SK-N-MC (cell line): ENCODE measurements around the gene MYOF.
A peak's percentile ranks its signal among the peaks of the same experiment; 100 is the strongest.
"Not testable (repeated sequence)": the region's sequence is repeated elsewhere in the genome, so short reads cannot be mapped to it uniquely, and the experiment has no call there.

ENCODE experiments used
- DNase-seq: peaks from one replicate; pipeline ENCODE4 v3.0.0-alpha.2; 2011; ENCODE audit warnings: low read depth, low spot score
- H3K27ac ChIP-seq: fragments of 200-600 bp; sonication (generic); 2 replicates; pipeline ENCODE4 v1.5.1; 2016; ENCODE audit warnings: mixed run types
- H3K36me3 ChIP-seq: fragments of 200-600 bp; sonication (generic); 2 replicates; pipeline ENCODE4 v1.6.1; 2017; ENCODE audit warnings: antibody characterized with exemption, low read length, mixed read lengths; ENCODE audit not compliant: insufficient read depth
- H3K4me3 ChIP-seq: fragments of 200-600 bp; sonication (generic); 2 replicates; pipeline ENCODE4 v1.5.1; 2016
- H3K9ac ChIP-seq: fragments of 200-600 bp; sonication (generic); 2 replicates; pipeline ENCODE4 v1.8.0; 2017; ENCODE audit warnings: mixed run types, mixed read lengths; ENCODE audit not compliant: insufficient read length
- H3K9me3 ChIP-seq: fragments of 200-600 bp; sonication (generic); 2 replicates; pipeline ENCODE4 v1.6.1; 2017; ENCODE audit warnings: low read depth, mild to moderate bottlenecking, antibody characterized with exemption, low read length, moderate library complexity, mixed read lengths
- EZH2 ChIP-seq: fragments of 200-600 bp; sonication (generic); IDR thresholded peaks from one replicate; pipeline ENCODE4 v1.6.1; 2017; ENCODE audit warnings: antibody characterized with exemption
- FOXP2 ChIP-seq: optimal IDR thresholded peaks from 2 replicates; pipeline ENCODE3; 2011; ENCODE audit warnings: mild to moderate bottlenecking, moderate library complexity; ENCODE audit not compliant: insufficient read depth; ENCODE audit errors: extremely low read length, control extremely low read depth
- POLR2AphosphoS5 ChIP-seq: IDR thresholded peaks from 2 replicates; pipeline ENCODE4 v1.6.1; 2012; ENCODE audit warnings: mild to moderate bottlenecking, low read depth, low read length, borderline replicate concordance

Gene MYOF

GRCh38 chr10:93435621-93436397 is 46.3 kb downstream of the MYOF start:
- H3K9ac ChIP-seq: peak overlapping the region; percentile 69
- no peak for TF ChIP-seq EZH2
- H3K27ac ChIP-seq: peak overlapping the region; percentile 96; the same call in 1 of the 2 replicates

GRCh38 chr10:93434991-93435491 is 47.1 kb downstream of the MYOF start:
- H3K9ac ChIP-seq: no peak overlapping the region
- H3K27ac ChIP-seq: no peak overlapping the region
- H3K36me3 ChIP-seq: no peaks in the 10 kb centered on the region
- H3K9me3 ChIP-seq: no peaks in the 10 kb centered on the region
- TF ChIP-seq FOXP2 (no peak), POLR2AphosphoS5 (no peak), EZH2 (no peak)
- no peak overlapping the region for H3K4me3 ChIP-seq
- no peak for DNase-seq

More at GRCh38 chr10:93435621-93436397, 46.3 kb downstream of the MYOF start:
- H3K4me3 ChIP-seq: no peak overlapping the region
- H3K36me3 ChIP-seq: no peaks in the 10 kb centered on the region
- H3K9me3 ChIP-seq: no peaks in the 10 kb centered on the region
- DNase-seq: no peak

- H3K36me3 ChIP-seq: no peaks in the 10 kb centered on the region
- H3K4me3 ChIP-seq: no peak overlapping the region
- H3K9ac ChIP-seq: no peak overlapping the region
- DNase-seq: no peak
- no peaks in the 10 kb centered on the region for H3K9me3 ChIP-seq
- H3K27ac ChIP-seq: no peak overlapping the region
- TF ChIP-seq POLR2AphosphoS5 (no peak), FOXP2 (no peak), EZH2 (no peak)
Observed at GRCh38 chr10:93431361-93431760, 50.8 kb downstream of the MYOF start.

GRCh38 chr10:93425861-93426260 is 56.3 kb downstream of the MYOF start:
- DNase-seq: no peak
- no peaks in the 10 kb centered on the region for H3K9me3 ChIP-seq
- no peak overlapping the region for H3K27ac ChIP-seq
- H3K9ac ChIP-seq: no peak overlapping the region
- TF ChIP-seq EZH2 (no peak), FOXP2 (no peak), POLR2AphosphoS5 (no peak)
- H3K36me3 ChIP-seq: no peaks in the 10 kb centered on the region
- H3K4me3 ChIP-seq: no peak overlapping the region

GRCh38 chr10:93422118-93422517 is 60.0 kb downstream of the MYOF start:
- no peak for TF ChIP-seq FOXP2
- TF ChIP-seq EZH2: no peak
- TF ChIP-seq POLR2AphosphoS5: no peak
- Histone ChIP-seq H3K9ac (no peak overlapping the region), H3K36me3 (no peaks in the 10 kb centered on the region), H3K27ac (no peak overlapping the region), H3K4me3 (no peak overlapping the region), H3K9me3 (no peaks in the 10 kb centered on the region)
- no peak for DNase-seq

GRCh38 chr10:93420944-93421825 is 60.9 kb downstream of the MYOF start:
- no peaks in the 10 kb centered on the region for H3K9me3 ChIP-seq
- H3K27ac ChIP-seq: no peak overlapping the region
- no peaks in the 10 kb centered on the region for H3K36me3 ChIP-seq
- no peak overlapping the region for H3K9ac ChIP-seq
- no peak overlapping the region for H3K4me3 ChIP-seq
- TF ChIP-seq FOXP2 (no peak), EZH2 (no peak), POLR2AphosphoS5 (no peak)
- no peak for DNase-seq

- H3K4me3 ChIP-seq: no peak overlapping the region
- H3K9ac ChIP-seq: no peak overlapping the region
- TF ChIP-seq EZH2 (no peak), FOXP2 (no peak), POLR2AphosphoS5 (no peak)
- no peak for DNase-seq
- no peaks in the 10 kb centered on the region for H3K9me3 ChIP-seq
- no peaks in the 10 kb centered on the region for H3K36me3 ChIP-seq
- H3K27ac ChIP-seq: no peak overlapping the region
Observed at GRCh38 chr10:93420091-93420490, 62.0 kb downstream of the MYOF start.

- DNase-seq, H3K9ac ChIP-seq, H3K4me3 ChIP-seq, H3K27ac ChIP-seq, H3K36me3 ChIP-seq, H3K9me3 ChIP-seq: not testable (repeated sequence)
Observed at GRCh38 chr10:93419016-93419415, 63.1 kb downstream of the MYOF start.
